SW 1271 (cell line): ENCODE results near the gene ZNF839.
"Not testable (repeated sequence)": the region's sequence is repeated elsewhere in the genome, so short reads cannot be mapped to it uniquely, and the experiment has no call there.

Experiments
- DNase-seq, 2 experiments: peaks; one replicate each; lab custom pipeline; 2025; lab: John Stamatoyannopoulos, UW

ZNF839 gene

GRCh38 chr14:102341566-102341965, 22.0 kb downstream of the ZNF839 start:
- DNase-seq, result no peak

- DNase-seq, result no peak
Observed at GRCh38 chr14:102342238-102342637, 22.7 kb downstream of the ZNF839 start.

- no peak for DNase-seq
Observed at GRCh38 chr14:102344084-102344483, 24.5 kb downstream of the ZNF839 start.

GRCh38 chr14:102344485-102344884, 24.9 kb downstream of the ZNF839 start:
- no peak for DNase-seq

- DNase-seq, result no peak
Observed at GRCh38 chr14:102345232-102345631, 25.7 kb downstream of the ZNF839 start.

GRCh38 chr14:102346645-102347044, 27.1 kb downstream of the ZNF839 start:
- no peak for DNase-seq

- no peak for DNase-seq
Observed at GRCh38 chr14:102348376-102348775, 28.8 kb downstream of the ZNF839 start.

GRCh38 chr14:102351023-102351422, 31.5 kb downstream of the ZNF839 start:
- DNase-seq, result no peak

- not testable (repeated sequence) for DNase-seq
Observed at GRCh38 chr14:102351593-102351992, 32.0 kb downstream of the ZNF839 start.

- DNase-seq, result no peak
Observed at GRCh38 chr14:102352213-102352612, 32.7 kb downstream of the ZNF839 start.

- DNase-seq, result no peak
Observed at GRCh38 chr14:102353126-102353619, 33.6 kb downstream of the ZNF839 start.

GRCh38 chr14:102356280-102356679, 36.7 kb downstream of the ZNF839 start:
- DNase-seq, result no peak

- no peak for DNase-seq
Observed at GRCh38 chr14:102359341-102359740, 39.8 kb downstream of the ZNF839 start.

- no peak for DNase-seq
Observed at GRCh38 chr14:102360388-102360787, 40.8 kb downstream of the ZNF839 start.

GRCh38 chr14:102362084-102362483, 42.5 kb downstream of the ZNF839 start:
- no peak for DNase-seq

GRCh38 chr14:102362545-102363181, 43.1 kb downstream of the ZNF839 start, which contains the start of the genes CINP and TECPR2:
CINP (minus strand) TSS chr14:102362890; CDS start chr14:102362851, 39 bp downstream.
TECPR2 (plus strand) TSS chr14:102362941; CDS start chr14:102376722, 13,781 bp downstream.
- peak; percentile 78 to 92 for DNase-seq

- peak in 1 of 2 experiments; percentile 16 for DNase-seq
Observed at GRCh38 chr14:102363182-102363943, 43.8 kb downstream of the ZNF839 start.

GRCh38 chr14:102370305-102370809, 50.8 kb downstream of the ZNF839 start:
- DNase-seq, result no peak

GRCh38 chr14:102371361-102371760, 51.8 kb downstream of the ZNF839 start:
- DNase-seq, result no peak

- no peak for DNase-seq
Observed at GRCh38 chr14:102373110-102373509, 53.6 kb downstream of the ZNF839 start.

GRCh38 chr14:102374264-102374663, 54.7 kb downstream of the ZNF839 start:
- DNase-seq, result no peak

GRCh38 chr14:102375119-102375518, 55.6 kb downstream of the ZNF839 start:
- no peak for DNase-seq

GRCh38 chr14:102377696-102378095, 58.1 kb downstream of the ZNF839 start:
- DNase-seq, result no peak
